Heart right ventricle (tissue), 16 donors: ENCODE measurements around the gene PMF1. TPM values are rescaled to one million over a fixed set of nuclear protein-coding genes. Genes with fewer than 3 reads are reported as not detected.

Source experiments
- ATAC-seq, 8 donors: fragments of 200-7000 bp; cut with Tn5 transposase; one replicate each; pipeline ENCODE4 v1.9.1; 2020; ENCODE audit warnings: mild to moderate bottlenecking in 8 of 8, moderate library complexity in 8 of 8, moderate number of reproducible peaks in 1 of 8
- DNase-seq, 2 donors: peaks; one replicate each; pipeline ENCODE4 v3.0.0-alpha.2; 2020
- H3K27ac ChIP-seq, 10 donors: fragments of 200-600 bp; sonication (generic) in 2 of 10; one replicate each; pipeline versions ENCODE4 v1.5.0 to v1.8.0; 2020 to 2022; ENCODE audit warnings: mild to moderate bottlenecking in 3 of 10
- H3K27me3 ChIP-seq, 7 donors: fragments of 200-600 bp; one replicate each; pipeline ENCODE4 v1.8.0; 2021 to 2022; ENCODE audit warnings: mild to moderate bottlenecking in 2 of 7
- H3K36me3 ChIP-seq, 9 donors: fragments of 200-600 bp; sonication (generic) in 1 of 9; one replicate each; pipeline versions ENCODE4 v1.5.0 to v1.8.0; 2020 to 2022; ENCODE audit warnings: mild to moderate bottlenecking in 2 of 9
- H3K4me1 ChIP-seq, 9 donors: fragments of 200-600 bp; sonication (generic) in 1 of 9; one replicate each; pipeline versions ENCODE4 v1.5.0 to v1.8.0; 2020 to 2022; ENCODE audit warnings: mild to moderate bottlenecking in 4 of 9
- H3K4me3 ChIP-seq, 10 donors: fragments of 200-600 bp; sonication (generic) in 2 of 10; one replicate each; pipeline versions ENCODE4 v1.5.0 to v1.8.0; 2020 to 2022; ENCODE audit warnings: mild to moderate bottlenecking in 7 of 10, moderate library complexity in 2 of 10
- H3K9me3 ChIP-seq, 11 donors: fragments of 200-600 bp in 10 of 11; sonication (generic) in 2 of 11; one replicate each; pipeline versions ENCODE4 v1.5.0 to v1.8.0; 2013 to 2022; ENCODE audit warnings: mild to moderate bottlenecking in 2 of 11, control low read depth in 1 of 11, moderate library complexity in 1 of 11
- CTCF ChIP-seq, 9 donors: fragments of 200-600 bp; sonication (generic) in 2 of 9; IDR thresholded peaks; one replicate each; pipeline versions ENCODE4 v1.5.0 to v1.8.0; 2021 to 2022; ENCODE audit warnings: antibody characterized with exemption in 9 of 9, mild to moderate bottlenecking in 5 of 9, moderate library complexity in 1 of 9
- WGBS, 2 donors: extraction: QIAGEN DNeasy Blood & Tissue Kit; methylation state at CpG; one replicate each; pipeline ENCODE4 v1.1.7; 2013; ENCODE audit warnings: inconsistent platforms in 1 of 2; 5-methylcytosine and 5-hydroxymethylcytosine counted together
- intact Hi-C, 10 donors: fragments of 100-400 bp; cut with DNase I; formaldehyde crosslinking; loops; one replicate each; pipeline versions ENCODE4 v1.11.1 to v1.14.2; 2022
- polyA plus RNA-seq, 2 donors: library from polyadenylated mRNA; stranded (reverse); fragments of 200-250 nt; gene quantifications; one replicate each; pipeline ENCODE4 v1.2.3, GENCODE V29; 2013
- total RNA-seq, 10 donors: library from RNA; stranded (reverse); fragmentation: NEBNext Ultra II Directional in 3 of 10; extraction: Animal tissue kit (Norgen Biotek cat#: 25700) in 3 of 10; gene quantifications; one replicate each; pipeline versions ENCODE4 v1.2.1 to v1.2.4, GENCODE V29; 2021 to 2023
- donor health status: Arrhythmogenic right ventricular cardiomyopathy.
- donor health status: ischemic (EF 13 %, LVEDD 7.1; RV severe dilation, severe dysfunction).
- donor health status: healthy with polysubstance abuse.
- donor health status: DM: no; HTN: yes; CAD: no.
- donor health status: DM: no; HTN: no; CAD: no.
- donor health status: ischemic (EF 25% LVEDD 6.9; RV normal size, moderate dysfunction).
- donor health status: ischemic (EF 25% LVEDD 5.7; RV mildly dilated, moderate dysfunction).
- donor health status: healthy.
- donor health status: DM: yes; HTN: yes; CAD: no.
- donor health status: Ischemic cardiomyopathy.
- donor health status: ischemic (EF 35%, LVEDD 5.7; RV mildly dilated, moderate dysfunction).
- donor health status: nonischemic (EF 11% LVEDD 7.7; RV severe dilation, severe dysfunction).
- donor health status: DM: yes; HTN: yes; CAD: no.
- donor health status: PGD.
- donor health status: ischemic (EF 29% LVEDD 5.4; RV normal size, mild dysfunction).
- donor health status: nonischemic (EF 23%, LVEDD 6.1; RV moderate dilation, normal function).

The PMF1 gene
- total and polyA plus RNA-seq, 12 donors, result 55.9 to 122 (median 69.9) TPM

GRCh38 chr1:156220226-156220625 is 7.4 kb downstream of the PMF1 start:
- DNase-seq, result no peak

GRCh38 chr1:156221986-156222692 is 9.3 kb downstream of the PMF1 start:
- WGBS, 2 donors, result 93 to 94% methylated on average over 13 of the region's 13 CpGs
- intact Hi-C loops, result loop anchor here in 2 of 10 donors (2.0 to 5.0 kb wide), 2 partner anchors 75 kb away; no protein-coding TSS in a partner anchor
- DNase-seq, result no peak
- Histone ChIP-seq H3K27ac (no peak overlapping the region), H3K4me3 (no peak overlapping the region), H3K4me1 (peaks cover 0 to 27% (median 12%) of the 10 kb centered on the region in 9 donors), H3K9me3 (no peaks in the 10 kb centered on the region), H3K27me3 (no peaks in the 10 kb centered on the region), H3K36me3 (peaks cover 0 to 70% (median 31%) of the 10 kb centered on the region in 9 donors)
- no peak for ATAC-seq
- no peak for TF ChIP-seq CTCF (IDR thresholded peaks at IDR 0.05)

More at GRCh38 chr1:156220226-156220625, 7.4 kb downstream of the PMF1 start:
- no peak overlapping the region for H3K4me3 ChIP-seq
- 97 to 99% methylated on average over 9 of the region's 9 CpGs for WGBS, 2 donors
- H3K9me3 ChIP-seq, result no peaks in the 10 kb centered on the region
- TF ChIP-seq CTCF (IDR thresholded peaks at IDR 0.05), result no peak
- intact Hi-C loops, result loop anchor here in 1 of 10 donors (5.0 kb wide), 1 partner anchor 73 kb away; no protein-coding TSS in a partner anchor
- H3K27me3 ChIP-seq, result no peaks in the 10 kb centered on the region
- ATAC-seq, result no peak
- peaks cover 0 to 61% (median 31%) of the 10 kb centered on the region in 9 donors for H3K36me3 ChIP-seq
- peaks cover 0 to 30% (median 12%) of the 10 kb centered on the region in 9 donors for H3K4me1 ChIP-seq
- no peak overlapping the region for H3K27ac ChIP-seq

GRCh38 chr1:156225677-156226014 is 12.8 kb downstream of the PMF1 start:
- Histone ChIP-seq H3K9me3 (no peaks in the 10 kb centered on the region), H3K4me3 (no peak overlapping the region), H3K36me3 (peaks cover 0 to 92% (median 38%) of the 10 kb centered on the region in 9 donors), H3K27ac (peak overlapping the region in 3 of 10 donors; percentile 3 to 15 (median 9)), H3K27me3 (no peaks in the 10 kb centered on the region), H3K4me1 (peaks cover 0 to 9% (median 4%) of the 10 kb centered on the region in 9 donors)
- TF ChIP-seq CTCF (IDR thresholded peaks at IDR 0.05), result peak in 1 of 9 donors; percentile 5
- ATAC-seq, result no peak
- WGBS, 2 donors, result 8 to 19% methylated on average over 2 of the region's 2 CpGs
- intact Hi-C loops, result loop anchor here (1.0 to 5.0 kb wide), 7 partner anchors 79 to 135 kb away; no protein-coding TSS in a partner anchor
- DNase-seq, result no peak

GRCh38 chr1:156226116-156226538 is 13.3 kb downstream of the PMF1 start:
- peak overlapping the region in 1 of 10 donors; percentile 3 for H3K27ac ChIP-seq
- no peaks in the 10 kb centered on the region for H3K27me3 ChIP-seq
- DNase-seq, result no peak
- H3K36me3 ChIP-seq, result peaks cover 0 to 88% (median 33%) of the 10 kb centered on the region in 9 donors
- TF ChIP-seq CTCF (IDR thresholded peaks at IDR 0.05), result no peak
- H3K9me3 ChIP-seq, result no peaks in the 10 kb centered on the region
- H3K4me1 ChIP-seq, result peaks cover 0 to 9% (median 4%) of the 10 kb centered on the region in 9 donors
- intact Hi-C loops, result loop anchor here in 2 of 10 donors (5.0 kb wide), 2 partner anchors 89 to 134 kb away; no protein-coding TSS in a partner anchor
- no peak for ATAC-seq
- H3K4me3 ChIP-seq, result no peak overlapping the region
- 79 to 89% methylated on average over 2 of the region's 2 CpGs for WGBS, 2 donors
